Sciatic nerve (tissue), 2 donors: ENCODE data around the gene TDRD7. TPM values are rescaled to one million over a fixed set of nuclear protein-coding genes. Genes with fewer than 3 reads are reported as not detected.
"Not testable (repeated sequence)": the region's sequence is repeated elsewhere in the genome, so short reads cannot be mapped to it uniquely, and the experiment has no call there.

Source experiments
- ATAC-seq: fragments of 200-7000 bp; cut with Tn5 transposase; one replicate; pipeline ENCODE4 v1.9.1; 2020; ENCODE audit warnings: mild to moderate bottlenecking, moderate library complexity
- DNase-seq: peaks from one replicate; pipeline ENCODE4 v3.0.0-alpha.2; 2020; ENCODE audit warnings: low spot score
- intact Hi-C: fragments of 100-400 bp; cut with DNase I; formaldehyde crosslinking; loops from one replicate; pipeline ENCODE4 v1.14.2; 2022
- total RNA-seq: library from RNA; stranded (reverse); fragmentation: NEBNext Ultra II Directional; extraction: Animal tissue kit (Norgen Biotek cat#: 25700); gene quantifications from one replicate; pipeline ENCODE4 v1.2.1, GENCODE V29; 2021
- donor health status: DM: no; HTN: no; CAD: no.
- donor health status: DM: no; HTN: no; CAD: no.

The TDRD7 gene
- total RNA-seq, 1 donor from 2014 or later: 19.5 TPM

DNA sequence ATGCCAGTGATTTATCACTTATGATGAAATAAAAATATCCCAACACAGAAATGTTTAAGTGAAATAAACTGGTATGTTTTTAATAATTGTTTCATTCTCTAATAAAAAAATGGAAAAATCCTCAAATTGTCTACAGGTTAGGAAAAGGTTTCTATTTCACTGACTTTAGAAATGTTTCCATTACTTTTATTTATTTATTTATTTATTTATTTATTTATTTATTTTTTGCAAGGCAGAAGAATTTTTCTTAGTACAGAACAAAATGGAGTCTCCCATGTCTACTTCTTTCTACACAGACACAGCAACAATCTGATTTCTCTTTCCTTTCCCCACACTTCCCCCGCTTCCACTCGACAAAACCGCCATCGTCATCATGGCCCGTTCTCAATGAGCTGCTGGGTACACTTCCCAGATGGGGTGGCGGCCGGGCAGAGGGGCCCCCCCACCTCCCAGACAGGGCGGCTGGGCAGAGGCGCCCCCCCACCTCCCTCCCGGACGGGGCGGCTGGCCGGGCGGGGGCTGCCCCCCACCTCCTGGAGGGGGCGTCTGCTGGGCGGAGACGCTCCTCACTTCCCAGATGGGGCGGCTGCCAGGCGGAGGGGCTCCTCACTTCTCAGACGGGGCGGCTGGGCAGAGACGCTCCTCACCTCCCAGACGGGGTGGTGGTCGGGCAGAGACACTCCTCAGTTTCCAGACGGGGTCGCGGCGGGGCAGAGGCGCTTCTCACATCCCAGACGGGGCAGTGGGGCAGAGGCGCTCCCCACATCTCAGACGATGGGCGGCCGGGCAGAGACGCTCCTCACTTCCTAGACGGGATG lies 85.9 kb downstream of the TDRD7 start:
- DNase-seq, intact Hi-C loops, ATAC-seq: not testable (repeated sequence)

DNA sequence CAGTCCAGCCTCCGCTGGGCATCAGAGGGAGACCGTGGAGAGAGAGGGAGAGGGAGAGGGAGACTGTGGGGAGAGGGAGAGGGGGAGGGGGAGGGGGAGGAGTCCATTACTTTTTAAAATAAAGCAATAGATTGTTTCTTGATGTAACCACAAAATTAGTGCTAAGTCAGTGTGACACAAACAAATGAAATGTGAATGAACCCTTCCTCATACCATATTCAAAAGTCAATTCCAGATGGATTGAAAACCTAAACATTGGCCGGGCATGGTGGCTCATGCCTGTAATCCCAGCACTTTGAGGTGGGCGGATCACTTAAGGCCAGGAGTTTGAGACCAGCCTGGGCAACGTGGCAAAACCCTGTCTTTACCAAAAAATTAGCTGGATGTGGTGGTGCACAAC lies 87.0 kb downstream of the TDRD7 start:
- DNase-seq, ATAC-seq, intact Hi-C loops: not testable (repeated sequence)

DNA sequence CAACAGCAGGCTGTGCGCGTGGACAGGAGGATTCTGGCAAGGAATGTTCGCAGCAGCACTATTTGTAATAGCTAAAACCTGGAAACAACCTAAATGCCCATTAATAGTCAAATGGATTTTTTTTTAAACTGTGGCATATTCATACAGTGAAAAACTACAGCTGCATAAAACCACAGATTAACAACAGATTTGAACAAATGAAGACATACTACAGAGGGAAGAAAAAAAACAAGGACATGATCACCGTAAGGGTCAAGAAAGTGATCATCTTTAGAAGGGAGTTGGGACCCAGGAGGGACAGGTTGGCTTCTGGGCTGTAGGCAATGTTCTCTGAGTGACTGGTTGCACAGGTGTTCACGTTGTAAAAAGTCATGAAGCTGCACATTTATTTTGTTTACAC lies 88.4 kb downstream of the TDRD7 start:
- DNase-seq (no peak), ATAC-seq (no peak)
- intact Hi-C loops: no loop called here

DNA sequence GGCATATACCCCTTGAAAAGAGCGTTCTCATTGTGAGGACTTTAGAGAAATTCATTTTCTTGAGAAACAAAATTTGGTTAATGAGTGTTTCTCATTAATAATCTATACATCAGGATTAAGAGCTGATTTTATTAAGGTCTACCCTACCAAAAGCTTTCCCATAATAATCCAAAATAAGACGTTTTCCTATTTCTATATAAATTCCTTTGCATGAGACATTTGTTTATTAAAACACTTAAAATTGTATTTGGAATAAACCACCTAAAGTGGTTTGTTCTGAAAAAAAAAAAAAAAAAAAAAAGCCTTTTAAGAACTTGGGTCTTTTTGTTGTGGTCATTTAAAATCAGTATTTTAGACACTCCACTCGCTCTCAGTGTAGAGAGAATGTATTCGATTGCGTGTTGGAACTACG lies 88.9 kb downstream of the TDRD7 start:
- intact Hi-C loops: no loop called here
- ATAC-seq: no peak
- DNase-seq: no peak

DNA sequence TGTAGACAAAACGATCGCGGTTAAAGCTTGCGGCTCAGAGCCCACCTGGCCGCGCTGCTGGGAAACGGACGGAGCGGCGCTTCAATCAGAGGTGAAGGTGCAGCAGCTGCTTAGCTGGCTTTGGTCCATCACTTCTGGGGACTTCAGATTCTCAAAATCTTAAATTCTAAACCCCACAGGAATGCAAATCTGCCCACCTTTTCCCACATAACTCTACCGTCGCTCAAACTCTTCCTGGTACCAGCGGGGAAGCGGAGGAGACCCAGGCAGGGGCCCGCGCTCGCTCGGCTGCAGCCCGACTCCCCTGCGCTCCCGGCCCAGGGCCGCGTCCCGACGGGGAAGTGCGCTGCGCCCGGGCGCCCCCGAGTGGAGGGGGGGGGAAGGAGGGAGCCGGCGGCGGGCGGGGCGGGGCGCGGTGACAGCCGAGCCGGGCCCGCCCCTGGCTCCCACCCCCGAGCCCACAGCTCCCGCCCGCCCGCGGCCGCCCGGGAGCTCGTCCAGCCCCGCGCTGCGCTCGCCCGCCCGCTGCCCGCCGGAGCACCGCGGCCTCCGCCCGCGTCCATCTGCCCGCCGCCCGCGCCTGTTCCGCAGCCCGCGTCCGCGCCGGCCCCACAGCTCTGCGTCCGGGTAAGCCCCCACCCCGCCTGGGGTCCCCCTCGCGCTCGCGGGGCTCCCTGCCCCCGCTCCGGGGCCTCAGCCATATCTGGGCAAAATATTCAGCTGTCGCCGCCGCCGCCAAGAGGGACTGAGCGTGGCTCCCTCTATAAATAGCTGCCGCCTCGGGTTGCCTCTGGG lies 89.5 kb downstream of the TDRD7 start, which contains the start of gene TMOD1:
TSS of gene TMOD1 (plus strand) at position 490 of the 795 bp plus-strand sequence. CDS start 22,523 bp downstream, outside the sequence.
- intact Hi-C loops: no loop called here
- DNase-seq (peak; percentile 81), ATAC-seq (peak; percentile 64)

DNA sequence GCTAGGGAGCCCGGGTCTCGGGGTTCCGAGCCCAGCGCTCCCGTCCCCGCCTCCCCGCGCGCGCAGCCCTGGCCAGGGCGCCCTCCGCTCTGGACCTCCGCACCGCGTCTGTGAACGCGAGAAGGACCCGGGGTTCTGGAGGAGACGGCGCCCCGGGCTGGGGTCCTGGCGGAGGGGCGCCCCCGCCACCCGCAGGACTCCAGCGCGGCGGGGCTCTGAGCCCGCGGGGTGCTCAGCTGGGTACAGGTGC lies 90.0 kb downstream of the TDRD7 start:
- intact Hi-C loops: no loop called here
- DNase-seq: no peak
- peak; percentile 16 for ATAC-seq

DNA sequence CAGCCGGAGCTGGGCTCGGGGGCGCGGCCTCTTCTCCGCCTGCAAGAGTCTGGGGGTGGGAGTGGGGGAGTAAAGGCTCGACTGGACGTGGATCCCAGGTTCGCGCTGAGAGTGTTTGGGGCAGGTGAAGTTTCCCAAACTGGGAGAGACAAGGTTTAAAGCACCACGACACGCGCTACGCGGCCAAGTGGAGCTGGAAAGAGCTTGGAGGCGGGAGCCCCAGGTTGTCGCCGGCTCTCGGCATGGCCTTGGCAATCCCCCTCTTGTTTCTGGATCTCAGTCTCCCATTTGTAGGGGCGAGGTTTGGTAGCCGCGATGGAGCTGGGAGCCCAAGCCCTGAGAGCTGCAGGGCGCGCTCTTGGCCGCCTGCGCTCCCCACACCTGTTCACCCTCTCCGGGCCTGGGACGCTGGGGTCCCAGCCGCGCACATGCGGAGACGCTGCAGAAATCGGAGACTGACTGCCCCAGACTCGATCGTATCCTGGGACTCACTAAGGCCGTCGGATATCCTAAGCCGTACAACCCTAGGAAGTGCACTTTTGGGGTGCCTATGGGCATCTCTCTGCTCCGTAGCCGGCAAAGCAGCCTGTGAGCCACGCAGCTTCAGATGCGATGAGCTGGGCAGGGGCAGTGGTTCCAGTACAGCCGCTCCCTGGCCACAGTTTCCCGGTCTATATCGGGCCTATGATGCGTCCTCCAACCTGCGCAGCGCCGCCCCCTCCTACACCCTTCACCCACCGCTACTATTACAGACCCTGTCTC lies 90.5 kb downstream of the TDRD7 start:
- ATAC-seq: peak; percentile 51
- intact Hi-C loops: no loop called here
- no peak for DNase-seq

DNA sequence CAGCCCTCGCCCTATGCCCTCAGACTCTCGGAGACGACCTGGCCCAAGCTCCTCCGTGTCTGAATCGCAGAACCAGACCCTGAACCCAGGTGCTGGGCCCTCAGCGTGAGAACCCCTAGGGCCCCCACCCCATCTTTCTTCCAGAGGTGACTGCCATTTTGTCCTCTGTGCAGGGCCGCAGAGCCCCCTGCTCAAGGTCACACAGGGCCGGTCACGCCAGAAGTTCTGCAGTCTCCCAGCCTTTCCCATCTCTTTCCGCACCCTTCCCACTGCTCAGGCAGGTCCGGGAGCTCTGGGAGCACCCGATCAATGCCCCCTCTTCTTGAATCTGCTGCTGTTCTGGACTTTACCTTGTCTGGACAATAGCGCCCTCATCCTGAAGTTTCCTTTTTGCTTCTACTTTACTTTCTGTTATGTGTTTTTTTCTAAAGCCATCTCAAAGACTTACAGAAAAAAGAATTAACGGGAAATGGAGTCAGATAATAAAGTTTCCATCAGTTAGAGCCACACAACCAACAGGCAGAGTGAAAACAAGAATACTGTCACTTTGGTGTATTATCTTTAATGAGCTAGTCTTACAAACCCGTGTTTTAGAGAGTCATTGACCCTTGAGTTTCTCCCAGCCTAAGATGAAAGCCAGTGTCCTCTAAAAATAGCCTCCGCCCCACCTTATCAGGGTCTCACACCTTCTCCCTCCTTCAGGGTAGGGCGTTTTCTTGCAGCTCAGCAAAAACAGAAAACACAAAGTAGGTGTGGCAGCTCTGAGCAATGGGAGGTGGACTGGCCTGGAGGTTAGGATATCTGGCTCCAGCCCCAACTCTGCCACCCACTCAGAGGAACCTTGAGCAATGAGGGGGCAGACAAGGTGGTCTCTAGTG lies 91.3 kb downstream of the TDRD7 start:
- intact Hi-C loops: no loop called here
- DNase-seq (no peak), ATAC-seq (peak; percentile 3)

DNA sequence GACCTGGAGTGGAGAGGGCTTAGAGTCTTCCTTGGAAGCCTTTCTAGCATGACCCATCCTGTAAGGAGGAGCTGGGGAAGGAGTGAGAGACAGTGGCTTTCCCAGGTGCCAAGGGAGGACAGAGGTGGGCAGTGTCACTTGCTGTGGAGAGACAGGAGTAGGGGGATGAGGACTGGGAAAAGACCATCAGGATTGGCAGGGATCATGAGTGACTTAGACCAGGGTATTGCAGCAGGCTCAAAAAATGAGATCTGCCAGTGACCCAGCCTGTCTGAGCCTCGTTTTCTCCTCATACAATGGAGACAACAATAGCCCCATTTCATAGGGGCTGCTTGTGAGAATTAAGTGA lies 91.9 kb downstream of the TDRD7 start:
- DNase-seq (no peak), ATAC-seq (no peak)
- intact Hi-C loops: no loop called here

DNA sequence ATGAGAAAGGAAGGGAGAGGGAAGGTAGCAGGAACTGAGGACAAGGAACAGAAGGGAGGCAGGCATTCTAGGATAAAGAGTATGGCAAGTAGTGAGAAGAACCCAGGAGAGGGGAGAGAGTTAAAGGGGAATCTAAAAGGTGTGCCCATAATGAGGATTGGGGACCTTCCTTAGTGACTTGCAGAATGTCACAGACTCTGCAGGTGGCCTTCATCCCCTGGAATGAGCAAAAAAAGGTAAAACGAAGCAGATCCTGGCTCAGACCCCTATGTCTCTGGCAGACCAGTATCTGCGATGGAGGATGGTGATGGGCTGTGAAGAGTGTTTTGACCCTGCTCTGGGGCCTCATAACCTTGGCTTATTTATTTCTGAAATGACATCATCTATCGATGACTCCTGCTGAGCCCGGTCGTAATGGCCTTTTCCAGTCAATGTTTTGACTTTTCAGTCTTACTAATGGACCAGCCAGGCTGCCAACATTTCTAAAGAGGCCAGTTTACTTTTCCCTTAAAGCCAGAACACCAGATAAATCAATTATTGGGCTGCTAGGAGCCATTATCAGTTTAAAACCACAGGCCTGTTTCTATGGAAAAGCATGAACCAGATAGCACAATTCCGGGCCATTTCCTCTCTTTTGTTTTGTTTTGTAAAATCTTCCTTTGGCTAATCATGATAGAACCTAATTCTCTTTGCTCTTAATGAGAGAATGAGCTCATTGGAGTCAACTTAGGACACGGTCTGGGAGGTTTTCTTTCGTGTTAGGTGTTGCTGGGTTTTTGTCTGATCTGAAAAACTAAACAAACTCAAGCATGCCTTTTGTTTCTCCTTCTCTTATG lies 92.7 kb downstream of the TDRD7 start:
- intact Hi-C loops: no loop called here
- ATAC-seq: peak; percentile 7
- no peak for DNase-seq

DNA sequence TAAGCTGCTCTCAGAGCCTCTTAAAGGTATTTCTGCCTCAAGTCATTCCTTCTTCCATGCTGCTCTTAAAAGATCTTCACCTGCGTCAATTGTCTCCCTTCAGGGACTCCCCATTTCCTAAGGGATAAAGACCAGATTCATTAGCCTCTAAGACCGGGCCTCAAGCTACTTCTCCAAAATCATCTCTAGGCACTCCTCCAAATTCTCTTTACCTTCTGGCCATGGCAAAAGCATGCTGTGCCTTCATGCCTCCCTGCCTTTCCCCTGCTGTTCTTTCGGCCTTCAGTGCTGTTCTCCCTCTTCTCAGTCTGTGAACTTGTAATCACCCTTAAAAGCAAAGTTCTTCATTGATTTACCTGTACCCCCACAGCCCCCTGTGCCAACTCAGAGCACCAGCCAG lies 93.9 kb downstream of the TDRD7 start:
- DNase-seq: no peak
- no peak for ATAC-seq
- intact Hi-C loops: no loop called here

DNA sequence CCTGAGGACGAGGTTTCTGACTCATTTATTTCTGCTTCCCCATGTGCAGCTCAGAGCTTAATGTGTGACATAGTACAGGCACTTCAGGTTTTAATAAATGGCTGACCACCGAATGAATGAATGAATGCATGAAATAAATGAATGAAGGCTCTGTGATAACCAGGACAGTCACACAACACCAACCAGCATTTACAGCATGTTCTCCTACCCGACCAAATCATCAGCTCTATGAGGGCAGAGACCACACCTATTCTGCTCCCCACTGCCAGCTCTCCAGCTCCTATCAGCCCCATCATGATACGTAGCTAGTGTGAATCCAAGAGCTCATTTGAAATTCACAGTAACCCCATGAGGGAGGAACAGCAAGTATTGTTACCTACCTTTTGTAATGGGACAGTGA lies 94.4 kb downstream of the TDRD7 start:
- no peak for DNase-seq
- intact Hi-C loops: no loop called here
- ATAC-seq: no peak

DNA sequence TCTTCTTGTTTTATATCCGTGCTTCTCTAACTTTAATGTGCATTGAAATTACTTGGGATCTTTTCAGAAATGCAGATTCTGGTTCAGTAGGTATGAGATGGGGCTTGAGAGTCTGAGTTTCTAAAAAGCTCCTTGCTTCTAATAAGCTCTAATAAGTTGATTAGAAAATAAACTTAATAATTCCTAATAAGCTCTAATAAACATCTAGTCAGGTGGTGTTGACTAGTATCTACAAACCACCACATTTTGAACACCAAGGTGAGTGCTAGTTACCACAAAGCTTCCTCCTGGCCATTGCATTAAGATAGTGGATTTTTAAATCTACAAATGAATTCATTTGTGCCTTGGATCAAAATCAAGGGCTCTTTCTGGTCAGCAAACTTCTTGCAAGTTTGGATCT lies 94.9 kb downstream of the TDRD7 start:
- ATAC-seq: no peak
- no peak for DNase-seq
- intact Hi-C loops: no loop called here

DNA sequence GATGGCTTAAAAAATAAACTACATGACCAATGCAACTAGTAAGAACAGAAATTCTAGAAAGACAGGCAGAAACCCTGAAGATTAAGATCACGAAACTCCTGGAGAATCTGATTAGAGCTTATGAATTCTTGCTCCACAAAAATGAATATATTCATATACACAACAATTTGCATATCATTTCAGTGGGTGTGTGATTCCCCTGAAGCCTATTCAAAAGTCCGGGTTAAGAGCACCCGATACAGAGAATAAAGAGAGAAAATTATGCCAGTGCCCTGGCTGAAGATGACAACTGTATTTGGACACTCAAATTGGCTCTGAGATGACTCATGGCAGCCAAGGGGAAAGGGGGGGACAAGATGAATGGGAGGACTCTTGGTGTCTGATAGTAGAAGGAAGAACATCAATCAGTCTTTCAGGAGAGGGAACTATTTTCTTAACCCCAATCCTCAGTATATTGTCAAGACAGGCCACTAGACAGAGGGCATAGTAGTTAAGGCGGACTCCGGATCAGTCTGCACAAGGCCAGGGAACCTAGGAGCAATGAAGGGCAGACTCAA lies 95.6 kb downstream of the TDRD7 start:
- no peak for DNase-seq
- ATAC-seq: no peak
- intact Hi-C loops: no loop called here

DNA sequence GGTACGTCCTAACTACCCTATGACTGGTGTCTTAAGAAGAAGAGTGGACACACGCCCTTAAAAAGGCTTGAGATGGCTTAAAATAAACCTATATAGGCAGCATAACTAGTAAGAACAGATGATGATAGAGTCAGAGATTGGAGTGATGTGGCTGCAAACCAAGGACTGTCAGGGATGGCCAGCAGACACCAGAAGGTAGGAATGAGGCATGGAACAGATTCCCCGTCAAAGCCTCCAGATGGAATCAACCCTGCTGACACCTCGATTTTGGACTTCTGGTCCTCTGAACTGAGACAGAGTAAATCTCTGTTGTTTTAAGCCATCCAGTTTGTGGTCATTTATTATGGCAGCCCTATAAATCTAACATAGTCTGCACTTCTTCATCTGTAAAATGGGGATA lies 97.0 kb downstream of the TDRD7 start:
- intact Hi-C loops: no loop called here
- DNase-seq (no peak), ATAC-seq (no peak)

DNA sequence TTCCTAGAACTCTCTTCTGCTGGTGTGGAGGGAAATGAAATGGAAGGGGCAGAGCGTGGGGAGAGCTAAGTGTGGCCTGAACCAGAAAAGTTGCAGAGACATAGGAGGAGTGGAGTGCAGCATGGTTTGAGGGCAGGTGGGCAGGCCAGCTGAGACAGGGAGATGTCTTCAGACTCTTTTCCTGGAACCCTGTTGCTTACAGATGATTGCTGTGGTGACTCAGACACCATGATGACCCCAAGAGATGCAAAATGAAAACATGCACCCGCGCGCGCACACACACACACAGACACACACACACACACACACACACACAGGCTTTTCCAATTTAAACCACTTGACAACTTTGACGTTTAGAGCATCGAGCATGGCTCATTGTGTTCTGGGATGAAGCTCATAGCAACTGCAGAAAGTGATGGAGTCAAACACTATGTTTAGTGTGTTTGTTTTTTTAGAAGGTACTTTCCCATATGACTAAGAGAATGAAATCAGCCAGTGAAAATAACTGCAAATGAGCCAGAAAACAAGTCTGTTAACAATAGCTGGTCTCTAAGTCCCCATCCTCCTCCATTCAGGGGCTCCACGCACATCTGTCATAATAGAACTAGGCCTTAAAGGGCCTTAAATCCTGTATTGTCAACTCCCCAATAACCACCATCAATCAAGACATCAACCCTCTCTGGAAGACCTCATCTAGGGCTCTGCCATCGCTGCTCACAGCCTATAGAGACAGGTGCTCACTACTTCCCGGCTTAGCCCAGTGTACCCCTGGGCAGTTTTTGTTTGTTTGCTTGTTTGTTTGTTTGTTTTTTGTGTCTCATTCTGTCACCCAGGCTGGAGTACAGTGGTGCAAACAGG lies 99.1 kb downstream of the TDRD7 start:
- intact Hi-C loops: no loop called here

More for the DNA sequence above, 99.1 kb downstream of the TDRD7 start:
- DNase-seq (no peak), ATAC-seq (peak; percentile 37)
